Stimulated activated CD4-positive, alpha-beta T cell treated with anti-CD3 and anti-CD28 coated beads, Interleukin-15, amount 100 ng/mL, for 24 hours (primary cell): ENCODE data around the gene OMA1.
"Not testable (repeated sequence)": the region's sequence is repeated elsewhere in the genome, so short reads cannot be mapped to it uniquely, and the experiment has no call there.

ENCODE experiments used
- DNase-seq: peaks from one replicate; pipeline ENCODE4 v3.0.0-alpha.2; 2020

The OMA1 gene

GRCh38 chr1:58546520-58547308, at the start of gene OMA1:
Gene OMA1, minus strand, starts transcription at chr1:58546726. Its CDS starts 7,432 bp downstream, at chr1:58539294.
- peak; percentile 98 for DNase-seq

GRCh38 chr1:58594546-58594945, 48.0 kb upstream of the OMA1 start:
- DNase-seq = no peak

- no peak for DNase-seq
Measured at GRCh38 chr1:58592522-58593134, 46.1 kb upstream of the OMA1 start.

GRCh38 chr1:58591806-58592205, 45.3 kb upstream of the OMA1 start:
- no peak for DNase-seq

DNA sequence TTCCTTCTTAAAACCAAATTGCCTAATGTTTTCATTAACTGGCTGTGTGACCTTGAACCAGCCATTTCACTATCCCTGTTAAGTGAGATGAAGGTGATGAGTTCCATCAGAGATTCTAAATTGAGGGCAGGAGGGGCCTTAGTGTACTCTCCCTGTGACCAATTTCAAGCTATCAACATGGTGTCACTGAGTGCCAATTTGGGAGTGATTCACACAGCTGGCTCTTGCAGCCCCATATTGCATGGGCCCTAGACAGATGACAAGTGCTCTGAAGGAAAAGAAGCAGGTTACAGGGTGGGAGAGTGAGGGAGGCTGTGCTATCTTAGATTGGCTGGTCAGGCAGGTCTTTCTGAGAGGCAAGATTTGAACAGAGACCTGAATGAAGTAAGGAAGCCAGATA, 43.5 kb upstream of the OMA1 start:
- DNase-seq = no peak

DNA sequence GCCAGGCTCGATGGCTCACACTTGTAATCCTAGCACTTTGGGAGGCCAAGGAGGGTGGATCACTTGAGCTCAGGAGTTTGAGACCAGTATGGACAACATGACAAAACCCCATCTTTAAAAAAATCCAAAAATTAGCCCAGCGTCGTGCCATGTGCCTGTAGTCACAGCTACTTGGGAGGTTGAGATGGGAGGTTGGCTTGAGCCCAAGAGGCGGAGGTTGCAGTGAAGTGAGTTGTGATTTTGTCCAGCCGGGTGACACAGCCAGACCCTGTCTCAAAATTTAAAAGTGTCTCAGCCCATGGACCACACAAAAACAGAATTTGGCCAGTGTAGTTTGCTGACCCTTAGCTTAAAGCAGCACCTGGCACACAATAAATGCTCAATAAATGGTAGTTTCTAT, 41.9 kb upstream of the OMA1 start:
- no peak for DNase-seq

DNA sequence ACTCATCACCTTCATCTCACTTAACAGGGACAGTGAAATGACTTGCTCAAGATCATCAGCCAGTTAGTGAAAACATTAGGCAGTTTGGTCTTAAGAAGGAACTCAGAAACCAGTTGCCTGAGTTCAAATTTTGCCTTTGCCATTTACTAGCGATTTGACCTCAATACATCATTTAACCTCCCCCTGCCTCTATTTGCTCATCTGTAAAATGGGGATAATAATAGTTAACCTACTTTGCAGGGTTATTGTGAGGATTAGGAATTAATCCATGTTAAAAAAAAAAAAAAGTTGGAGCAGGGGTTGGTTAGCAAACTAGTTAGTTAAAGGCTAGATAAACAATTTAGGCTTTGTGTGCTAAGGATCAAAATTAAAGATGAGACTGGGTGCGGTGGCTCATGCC, 41.1 kb upstream of the OMA1 start:
- DNase-seq = no peak

DNA sequence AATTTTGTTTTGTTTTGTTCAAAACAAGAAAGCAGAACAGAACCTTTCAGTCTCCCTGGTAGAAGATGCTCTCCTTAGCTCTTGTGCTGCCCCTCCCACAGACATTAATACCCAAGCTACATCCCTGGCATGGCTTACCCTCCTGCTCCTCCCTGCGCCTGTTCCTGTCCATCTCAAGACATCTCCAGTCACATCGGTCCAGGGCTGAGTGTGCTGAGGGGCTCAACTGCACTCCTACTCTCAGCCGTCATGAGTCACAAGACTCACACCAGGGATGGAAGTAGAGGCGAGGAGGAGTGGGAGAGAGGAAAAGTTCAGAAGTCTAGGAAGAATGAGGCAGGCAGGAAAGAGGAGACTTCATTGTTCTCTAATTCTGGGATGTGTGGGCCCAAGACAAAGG, 39.7 kb upstream of the OMA1 start:
- DNase-seq = no peak

DNA sequence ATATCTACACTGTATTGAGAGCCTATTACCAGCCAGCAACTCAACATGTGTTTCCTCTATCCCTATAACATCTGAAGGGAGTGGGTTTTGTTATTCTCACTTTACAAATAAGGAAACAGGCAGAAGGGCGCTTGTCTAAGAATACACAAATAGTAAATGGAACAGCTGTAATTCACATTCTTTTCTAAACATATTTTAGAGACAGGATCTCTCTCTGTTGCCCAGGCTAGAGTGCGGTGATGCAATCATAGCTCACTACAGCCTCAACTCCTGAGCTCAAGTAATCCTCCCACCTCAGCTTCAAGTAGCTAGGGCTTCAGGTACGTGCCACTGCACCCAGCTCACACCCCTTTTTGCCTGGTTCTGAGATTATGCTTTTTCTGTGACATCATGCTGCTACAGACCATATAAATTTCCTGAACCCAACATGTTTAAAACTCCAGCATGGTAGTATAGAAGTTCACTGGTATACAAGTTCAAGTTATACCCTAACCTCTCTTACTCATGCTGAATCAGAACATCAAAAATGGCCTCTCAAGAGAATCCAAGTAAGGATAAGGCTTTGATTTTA, 39.1 kb upstream of the OMA1 start:
- DNase-seq = no peak

DNA sequence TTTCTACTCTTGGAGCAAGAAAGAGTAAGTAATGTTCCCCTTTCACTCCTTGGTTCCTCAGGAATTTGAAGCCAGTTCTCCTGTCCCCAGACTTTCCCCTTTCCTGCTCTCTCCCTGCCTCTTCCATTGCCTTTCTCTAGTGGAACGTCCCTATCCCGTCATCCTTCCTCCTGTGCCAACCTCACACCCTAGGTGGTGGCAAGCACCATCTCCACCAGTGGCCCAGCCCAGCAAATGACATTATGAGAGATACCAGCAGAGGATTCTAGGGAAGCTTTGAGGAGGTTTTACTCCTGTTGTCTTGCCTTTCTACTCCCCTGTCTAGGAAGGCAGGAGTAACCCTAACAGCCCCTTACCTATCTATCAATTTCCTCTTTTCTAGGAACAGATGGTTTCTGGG, 38.6 kb upstream of the OMA1 start:
- no peak for DNase-seq

DNA sequence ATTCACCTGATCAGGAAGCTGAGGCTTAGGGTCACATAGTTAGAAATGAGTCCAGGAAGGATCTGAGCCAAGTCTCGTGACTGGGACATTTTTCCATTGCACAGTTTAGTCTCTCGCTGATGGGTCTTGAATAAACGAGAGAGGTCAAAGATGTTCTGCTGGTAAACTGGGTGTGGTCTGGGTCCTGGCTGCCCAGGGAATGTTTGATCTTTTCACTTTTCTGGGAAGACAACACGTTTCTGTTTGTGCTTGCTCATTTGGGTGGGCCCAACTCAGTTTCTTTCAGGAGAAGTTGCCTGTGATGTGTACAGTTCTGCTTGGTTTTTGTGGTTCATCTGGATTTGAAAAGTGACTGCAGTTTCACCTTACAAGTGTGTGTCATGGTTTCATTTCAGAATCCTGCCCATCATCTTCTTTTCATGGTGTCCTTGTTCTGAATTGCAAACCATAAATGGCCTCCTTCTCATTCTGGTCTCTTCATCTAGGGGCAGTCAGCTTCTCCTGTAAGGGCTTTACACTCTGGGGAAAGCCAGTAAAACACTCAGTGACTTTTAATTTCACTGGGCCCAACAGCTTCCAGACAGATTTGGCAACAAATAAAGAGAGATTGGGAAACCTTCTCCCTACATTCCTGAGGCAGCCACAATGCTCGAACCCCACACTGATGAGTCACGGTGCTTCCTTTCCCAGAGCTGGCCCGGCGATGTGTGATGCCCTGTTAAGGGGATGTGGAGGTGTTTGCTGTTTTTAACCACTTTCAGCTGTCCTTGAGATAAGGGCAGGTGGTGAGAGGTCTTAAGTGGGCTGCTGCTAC, 37.8 kb upstream of the OMA1 start:
- DNase-seq = peak; percentile 22

- no peak for DNase-seq
Measured at GRCh38 chr1:58583496-58583895, 37.0 kb upstream of the OMA1 start.

GRCh38 chr1:58582143-58582542, 35.6 kb upstream of the OMA1 start:
- DNase-seq = not testable (repeated sequence)

GRCh38 chr1:58581641-58582040, 35.1 kb upstream of the OMA1 start:
- DNase-seq = no peak

DNA sequence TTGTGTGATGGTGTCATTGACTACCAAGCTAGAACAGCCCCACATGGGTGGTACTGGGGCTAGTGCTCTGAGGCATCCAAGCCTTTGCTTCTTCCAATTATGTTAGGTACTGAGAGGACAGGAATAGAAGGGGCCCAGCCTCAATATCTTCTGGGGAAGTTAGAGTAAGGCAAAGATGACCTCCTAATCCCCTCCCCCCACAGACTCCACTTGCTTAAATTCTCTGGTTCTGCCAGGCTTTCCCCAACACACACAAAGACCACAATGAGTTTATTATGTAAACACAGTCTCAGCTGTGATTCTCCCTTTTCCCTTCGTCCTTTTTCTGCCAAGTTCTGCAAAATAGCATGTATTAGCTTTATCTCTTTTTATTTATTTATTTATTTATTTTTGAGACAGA, 33.7 kb upstream of the OMA1 start:
- no peak for DNase-seq

- DNase-seq = no peak
Measured at GRCh38 chr1:58577654-58578030, 31.1 kb upstream of the OMA1 start.

DNA sequence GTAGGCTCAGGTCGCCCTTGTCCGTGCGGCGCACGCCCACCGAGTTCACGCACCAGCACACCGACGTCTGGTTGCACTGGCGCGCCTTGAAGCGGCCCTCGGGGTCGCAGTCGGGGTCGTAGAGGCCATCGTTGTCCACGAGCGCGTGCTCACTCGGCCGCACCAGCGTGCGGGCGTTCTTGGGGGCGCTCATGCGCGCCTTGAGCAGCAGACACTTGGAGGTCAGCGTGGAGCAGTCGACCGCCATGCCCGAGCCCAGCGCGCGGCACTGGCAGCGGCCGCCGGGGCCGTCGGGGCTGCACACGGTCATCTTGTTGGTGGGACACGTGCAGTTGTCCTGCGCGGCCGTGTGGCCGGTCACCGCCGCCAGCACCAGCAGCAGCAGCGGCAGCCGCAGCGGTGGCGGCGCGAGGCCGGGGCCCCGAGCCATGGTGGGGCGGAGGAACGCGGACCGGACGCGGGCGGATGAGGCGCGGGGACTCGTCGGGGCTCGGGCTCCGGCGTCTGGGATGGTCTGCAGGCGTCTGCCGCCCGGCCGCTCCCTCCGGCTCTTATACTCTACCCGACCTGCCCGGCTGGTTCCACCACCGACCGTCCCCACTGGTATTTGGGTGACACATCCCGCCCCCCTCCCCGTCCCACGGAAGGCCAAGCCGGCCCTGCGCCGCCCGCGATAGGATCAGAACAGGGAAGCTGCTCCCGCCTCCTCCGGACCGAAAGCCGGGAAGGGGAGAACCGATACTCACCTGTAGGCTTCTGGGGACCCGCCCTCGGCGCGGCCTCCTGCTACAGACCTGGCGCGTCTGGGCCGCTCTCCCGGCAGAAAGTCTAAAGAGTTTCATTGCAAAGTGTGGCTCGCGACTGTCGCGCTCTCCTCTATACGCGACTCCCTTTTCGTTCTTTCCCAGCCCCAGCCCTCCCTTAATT, 30.5 kb upstream of the OMA1 start, which contains the start of gene TACSTD2:
TACSTD2 (minus strand) TSS at position 526 of the 927 bp plus-strand sequence; CDS start at position 430, 96 bp downstream.
- peak; percentile 19 for DNase-seq

DNA sequence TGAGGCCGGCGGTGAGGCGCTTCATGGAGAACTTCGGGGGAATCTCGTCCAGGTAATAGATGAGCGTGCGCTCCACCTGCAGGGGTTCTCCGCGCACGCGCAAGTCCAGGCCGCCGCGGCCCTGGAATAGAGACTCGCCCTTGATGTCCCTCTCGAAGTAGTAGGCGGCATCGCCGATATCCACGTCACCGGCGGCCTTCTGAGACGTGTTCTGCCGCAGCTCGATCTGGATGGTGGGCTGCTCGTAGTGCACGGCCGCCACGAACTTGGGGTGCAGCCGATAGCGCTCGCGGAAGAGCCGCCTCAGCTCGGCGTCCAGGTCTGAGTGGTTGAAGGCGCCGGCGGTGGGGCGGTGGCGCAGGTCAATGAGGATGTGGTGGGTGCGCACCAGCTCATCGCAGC, 29.8 kb upstream of the OMA1 start:
- peak; percentile 35 for DNase-seq

GRCh38 chr1:58575551-58576324, 29.2 kb upstream of the OMA1 start:
- DNase-seq = no peak

- no peak for DNase-seq
Measured at GRCh38 chr1:58574816-58575215, 28.3 kb upstream of the OMA1 start.
